HG03108 (cell line): ENCODE results near the gene SIRT7.

Source experiments
- ATAC-seq: cut with Tn5 transposase; IDR thresholded peaks from one replicate; pipeline ENCODE4 v1.9.1; 2021; ENCODE audit warnings: moderate library complexity; ENCODE audit not compliant: unreplicated experiment

SIRT7 gene

GRCh38 chr17:81921537-81921862 lies 3.5 kb upstream of the SIRT7 start:
- no peak for ATAC-seq

- ATAC-seq, result no peak
Measured at GRCh38 chr17:81920612-81921536, 2.9 kb upstream of the SIRT7 start.

GRCh38 chr17:81918832-81919545 lies 1.0 kb upstream of the SIRT7 start:
- ATAC-seq, result no peak

DNA sequence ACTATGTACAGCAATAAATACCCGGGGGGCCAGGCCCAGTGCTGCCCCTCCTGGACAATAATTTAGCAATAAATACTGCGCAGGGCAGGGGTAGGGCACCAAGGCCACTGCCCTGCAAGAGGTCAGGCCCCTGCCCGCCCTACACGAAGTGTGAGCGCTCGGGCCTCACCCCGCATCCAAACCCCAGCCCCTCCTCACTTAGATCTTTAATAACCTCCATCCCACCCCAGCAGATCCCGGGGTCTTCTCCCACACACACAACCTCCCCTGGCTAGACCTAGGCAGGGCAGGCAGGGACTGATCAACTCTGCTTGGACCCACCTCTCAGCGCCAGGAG lies 325 bp upstream of the SIRT7 start:
- ATAC-seq, result peak; percentile 10

DNA sequence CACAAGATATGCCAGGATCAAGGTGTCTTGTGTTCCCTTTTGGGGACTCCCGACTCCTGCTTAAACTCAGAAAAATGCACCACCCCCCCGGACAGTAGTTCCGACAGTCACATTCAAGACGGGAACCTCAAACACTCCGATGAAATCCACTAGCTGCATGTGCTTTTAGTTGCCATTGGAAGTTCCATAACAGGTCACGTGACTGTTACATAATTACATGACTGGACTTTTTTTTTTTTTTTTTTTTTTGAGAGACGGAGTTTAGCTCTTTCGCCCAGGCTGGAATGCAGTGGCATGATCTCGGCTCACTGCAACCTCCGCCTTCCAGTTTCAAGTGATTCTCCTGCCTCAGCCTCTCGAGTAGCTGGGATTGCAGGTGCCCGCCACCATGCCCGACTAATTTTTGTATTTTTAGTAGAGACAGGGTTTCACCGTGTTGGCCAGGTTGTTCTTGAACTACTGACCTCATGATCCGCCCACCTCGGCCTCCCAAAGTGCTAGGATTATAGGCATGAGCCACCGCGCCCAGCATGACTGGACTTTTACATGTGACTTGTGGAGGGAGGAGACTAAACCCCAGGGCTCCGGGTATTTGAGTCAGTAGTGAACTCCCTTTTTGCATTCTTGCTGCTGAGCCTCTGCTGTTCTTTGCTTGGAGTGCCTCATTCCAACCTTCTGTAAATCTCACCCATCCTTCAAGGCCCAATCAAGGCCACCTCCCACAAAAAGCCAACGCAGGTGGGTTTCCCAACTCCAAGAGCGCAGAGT lies 1.6 kb downstream of the SIRT7 start:
- no peak for ATAC-seq

DNA sequence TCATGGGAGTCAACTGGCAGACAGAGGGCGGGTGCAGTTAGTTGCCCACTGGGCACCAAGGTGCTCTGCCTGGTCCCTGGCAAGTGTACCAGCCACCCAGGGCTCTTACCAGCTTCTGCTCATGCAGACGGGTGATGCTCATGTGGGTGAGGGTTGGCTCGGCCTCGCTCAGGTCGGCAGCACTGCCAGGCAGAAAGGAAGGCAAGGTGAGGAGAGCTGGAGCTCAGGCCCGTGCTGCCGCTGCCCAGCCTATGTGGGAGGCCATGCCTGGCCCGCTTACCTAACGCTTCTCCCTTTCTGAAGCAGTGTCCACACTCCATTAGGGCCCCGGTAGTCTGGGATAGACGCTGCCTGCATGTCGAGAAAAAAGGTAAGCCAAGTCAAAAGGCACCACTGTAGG lies 2.6 kb downstream of the SIRT7 start:
- ATAC-seq, result no peak

GRCh38 chr17:81914103-81914850 lies 3.7 kb downstream of the SIRT7 start:
- no peak for ATAC-seq

GRCh38 chr17:81913394-81914102 lies 4.4 kb downstream of the SIRT7 start:
- no peak for ATAC-seq

DNA sequence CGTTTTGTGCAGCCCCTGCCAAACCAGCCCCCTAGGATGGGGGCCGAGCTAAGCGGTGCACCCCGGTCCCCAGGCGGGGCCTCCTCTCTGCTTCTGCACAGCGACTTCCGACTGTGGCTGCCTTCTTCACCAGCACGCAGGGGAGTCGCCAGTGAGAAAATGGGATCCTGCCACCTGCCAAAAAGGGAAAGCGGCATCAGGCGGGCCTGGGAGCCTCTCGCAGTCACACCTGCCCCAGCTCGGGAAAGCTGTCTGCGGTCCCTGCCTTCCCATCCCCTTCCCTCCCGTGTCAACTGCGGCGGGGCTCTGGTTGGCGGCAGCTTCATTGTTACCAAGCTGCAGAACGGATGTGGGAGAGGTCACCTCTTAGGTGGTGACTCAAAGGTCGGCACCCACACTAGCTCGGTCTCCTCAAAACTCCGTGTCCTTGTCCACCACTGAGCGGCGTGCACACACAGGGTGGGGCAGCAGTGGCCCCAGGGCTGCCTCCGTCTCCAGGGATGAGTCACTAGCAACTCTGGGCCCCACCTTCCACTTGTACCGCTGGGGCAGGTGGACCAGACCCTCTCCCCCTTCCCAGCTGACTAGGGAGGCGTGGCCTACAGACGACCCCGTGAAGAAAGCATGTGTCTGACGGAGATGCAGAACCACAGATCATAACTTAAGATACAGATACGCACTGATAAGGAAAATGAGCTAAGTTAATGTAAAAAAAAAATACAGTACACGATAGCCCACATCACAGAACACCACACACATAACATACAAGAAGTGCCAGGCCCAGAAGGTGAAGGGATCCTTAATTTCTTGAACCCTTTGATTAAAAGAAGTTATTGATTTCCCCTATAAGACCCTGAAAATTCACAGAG lies 5.3 kb downstream of the SIRT7 start:
- no peak for ATAC-seq

- no peak for ATAC-seq
Measured at GRCh38 chr17:81911969-81912368, 6.0 kb downstream of the SIRT7 start.

GRCh38 chr17:81911277-81911961 lies 6.6 kb downstream of the SIRT7 start, which contains the start of gene PCYT2:
Gene PCYT2, minus strand, starts transcription at chr17:81911399. Its CDS starts 44 bp downstream, at chr17:81911355.
- ATAC-seq, result peak; percentile 66

GRCh38 chr17:81910840-81911276 lies 7.1 kb downstream of the SIRT7 start:
- ATAC-seq, result peak; percentile 26

DNA sequence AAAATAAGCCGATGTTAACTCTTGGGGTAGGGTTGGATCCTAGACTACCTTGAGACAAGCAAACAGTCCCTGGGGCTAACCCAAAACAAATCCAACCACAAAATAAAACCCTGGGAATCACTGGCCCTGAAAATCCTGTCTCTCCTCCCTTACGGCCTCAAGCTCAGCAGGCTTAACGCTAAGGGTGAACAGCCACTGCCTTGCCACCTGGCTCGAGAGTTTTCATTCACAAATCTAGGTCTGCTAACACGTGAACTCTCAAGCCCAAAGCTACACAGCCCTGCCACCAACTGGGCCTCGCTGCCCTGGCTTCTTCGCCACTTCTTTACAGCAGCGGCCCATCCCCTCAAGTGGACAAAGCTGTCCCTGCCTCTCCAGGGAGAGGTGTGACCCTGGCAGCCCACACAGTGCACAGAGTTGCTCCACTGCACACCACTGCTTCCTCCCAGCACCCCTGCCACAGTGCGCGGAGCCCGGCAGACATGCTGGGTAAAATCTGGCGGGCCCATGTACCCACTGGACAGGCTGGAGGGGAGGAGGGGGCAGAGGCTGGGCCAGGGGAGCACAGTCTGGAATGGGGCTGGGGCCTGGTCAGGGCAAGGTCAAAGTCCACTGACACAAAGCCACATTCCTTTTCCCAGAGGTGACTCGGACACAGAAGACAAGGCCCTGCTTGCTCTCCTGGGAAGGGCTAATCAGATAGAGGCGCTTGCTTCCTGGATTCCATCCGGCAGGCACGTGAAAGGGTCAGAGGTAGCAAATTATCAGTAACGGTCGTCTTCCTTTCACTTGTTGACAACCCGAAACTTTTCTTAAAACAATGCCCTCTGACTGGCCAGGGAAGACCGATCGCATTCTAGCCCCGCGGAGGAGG lies 7.8 kb downstream of the SIRT7 start:
- no peak for ATAC-seq

- ATAC-seq, result no peak
Measured at GRCh38 chr17:81909231-81909630, 8.7 kb downstream of the SIRT7 start.

- ATAC-seq, result no peak
Measured at GRCh38 chr17:81908793-81909192, 9.2 kb downstream of the SIRT7 start.

DNA sequence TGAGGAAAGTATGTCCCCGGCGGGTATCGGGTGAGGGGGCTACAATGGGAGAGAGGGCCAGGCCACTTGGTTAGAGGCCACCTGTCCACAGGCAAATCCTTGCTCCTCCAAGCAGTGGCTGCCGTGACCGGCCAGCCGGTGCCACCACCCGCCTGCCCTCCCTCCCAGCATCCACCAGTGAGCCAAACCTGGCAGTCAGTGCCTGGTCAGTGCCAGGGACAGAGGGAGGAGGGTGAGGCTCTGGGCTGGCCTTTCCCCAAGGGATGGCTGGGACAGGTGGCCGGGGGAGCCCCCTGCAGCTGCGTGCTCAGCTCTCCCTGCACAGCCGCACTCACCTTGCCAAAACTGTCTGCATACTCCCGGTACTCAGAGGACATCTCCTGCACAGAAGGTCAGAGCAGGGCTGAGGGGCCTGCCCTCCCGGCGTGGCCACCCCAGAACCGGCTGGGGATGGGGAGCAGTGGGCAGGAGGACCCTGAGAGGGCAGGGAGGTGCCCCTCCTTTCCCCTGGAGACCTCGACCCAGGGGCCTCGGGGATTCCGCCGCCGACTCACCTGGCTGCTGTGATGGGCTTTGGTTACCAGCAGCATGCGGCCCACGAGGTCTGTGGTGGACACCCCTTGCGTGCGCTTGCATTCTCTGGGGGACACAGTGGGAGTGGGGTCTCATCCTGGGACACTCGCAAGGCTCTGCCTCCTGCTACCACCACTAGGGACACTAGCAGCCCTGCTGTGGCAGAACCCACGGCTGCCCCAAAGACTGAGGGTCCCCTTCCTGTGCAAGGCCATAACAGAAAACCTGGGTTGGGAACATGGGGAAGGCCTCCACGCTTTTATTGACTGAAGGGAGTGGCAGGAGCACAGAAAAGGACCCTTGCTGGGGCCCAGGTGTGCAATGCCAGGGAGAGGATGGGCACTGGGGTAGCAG lies 10.5 kb downstream of the SIRT7 start:
- no peak for ATAC-seq
